Gastrocnemius medialis (tissue), 4 donors: ENCODE data around the gene HTR7.

Experiments
- POLR2A ChIP-seq, 2 donors: fragments of 450-650 bp; IDR thresholded peaks; one replicate each; pipeline ENCODE4 v1.6.1; 2017; ENCODE audit warnings: antibody characterized with exemption in 2 of 2, mild to moderate bottlenecking in 2 of 2, moderate library complexity in 2 of 2
- TF ChIP-seq, protein P1 (sequence below), 5 experiments: fragments of 450-650 bp in 3 of 5; fragments of 200-600 bp in 2 of 5; sonication (generic) in 2 of 5; IDR thresholded peaks in 4 of 5; conservative IDR thresholded peaks in 1 of 5; 1 replicate in 4 of 5; 2 replicates in 1 of 5; pipeline ENCODE4 v1.5.1; 2016 to 2019; ENCODE audit warnings: antibody characterized with exemption in 5 of 5, mild to moderate bottlenecking in 3 of 5, moderate library complexity in 3 of 5

DNA sequence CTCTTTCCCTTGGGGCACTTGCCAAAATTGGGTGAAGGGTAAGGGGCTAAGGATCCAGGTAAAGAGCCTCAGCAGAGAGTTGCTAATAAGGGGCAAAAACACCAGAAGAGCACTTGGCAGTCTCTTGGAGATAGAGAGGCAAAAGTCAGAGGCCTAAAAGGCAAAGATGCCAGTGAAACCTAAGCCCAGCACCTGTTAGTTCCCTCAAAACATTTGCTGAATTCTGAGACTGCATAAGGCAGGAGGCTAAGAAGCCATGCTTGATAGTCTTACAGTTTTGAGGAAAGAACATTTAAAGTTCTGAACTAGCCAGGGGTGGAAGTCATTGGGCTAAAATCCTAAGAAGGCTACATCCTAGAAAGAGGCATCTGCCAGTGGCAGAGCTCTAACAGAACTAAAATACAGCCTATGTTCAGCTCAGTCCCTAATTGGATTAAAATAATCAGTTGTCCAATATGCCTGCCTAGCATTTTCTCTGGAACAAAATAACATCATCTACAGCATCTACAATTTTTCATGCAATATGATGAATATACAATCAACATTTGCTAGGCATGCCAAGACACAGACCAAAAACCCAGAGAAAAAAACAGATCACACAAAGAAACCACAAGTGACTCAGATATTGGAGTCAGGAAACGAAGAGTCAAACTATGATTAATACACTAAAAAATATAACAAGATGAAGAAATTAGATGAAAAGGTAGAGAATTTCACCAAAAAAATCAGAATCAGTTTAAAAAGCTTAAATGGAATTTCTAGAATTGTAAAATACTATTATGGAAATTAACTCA, 7.7 kb downstream of the HTR7 start:
- TF ChIP-seq, protein P1, sequence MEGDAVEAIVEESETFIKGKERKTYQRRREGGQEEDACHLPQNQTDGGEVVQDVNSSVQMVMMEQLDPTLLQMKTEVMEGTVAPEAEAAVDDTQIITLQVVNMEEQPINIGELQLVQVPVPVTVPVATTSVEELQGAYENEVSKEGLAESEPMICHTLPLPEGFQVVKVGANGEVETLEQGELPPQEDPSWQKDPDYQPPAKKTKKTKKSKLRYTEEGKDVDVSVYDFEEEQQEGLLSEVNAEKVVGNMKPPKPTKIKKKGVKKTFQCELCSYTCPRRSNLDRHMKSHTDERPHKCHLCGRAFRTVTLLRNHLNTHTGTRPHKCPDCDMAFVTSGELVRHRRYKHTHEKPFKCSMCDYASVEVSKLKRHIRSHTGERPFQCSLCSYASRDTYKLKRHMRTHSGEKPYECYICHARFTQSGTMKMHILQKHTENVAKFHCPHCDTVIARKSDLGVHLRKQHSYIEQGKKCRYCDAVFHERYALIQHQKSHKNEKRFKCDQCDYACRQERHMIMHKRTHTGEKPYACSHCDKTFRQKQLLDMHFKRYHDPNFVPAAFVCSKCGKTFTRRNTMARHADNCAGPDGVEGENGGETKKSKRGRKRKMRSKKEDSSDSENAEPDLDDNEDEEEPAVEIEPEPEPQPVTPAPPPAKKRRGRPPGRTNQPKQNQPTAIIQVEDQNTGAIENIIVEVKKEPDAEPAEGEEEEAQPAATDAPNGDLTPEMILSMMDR (IDR thresholded peaks at IDR 0.05 in 4 of 5, conservative IDR thresholded peaks at IDR 0.05 in 1 of 5), result no peak
- no peak for TF ChIP-seq POLR2A (IDR thresholded peaks at IDR 0.05)
